Natural killer cell (primary cell): ENCODE data around the gene HOMER1. TPM values are rescaled to one million over a fixed set of nuclear protein-coding genes. Genes with fewer than 3 reads are reported as not detected.

ENCODE experiments used
- ATAC-seq, 3 donors: fragments of 150-1000 bp in 2 of 3; fragments of 200-7000 bp in 1 of 3; cut with Tn5 transposase; 1 replicate in 1 of 3; 2 replicates in 2 of 3; pipeline ENCODE4 v1.10.0; 2021; ENCODE audit warnings: mild to moderate bottlenecking in 2 of 3, moderate library complexity in 2 of 3
- DNase-seq, 2 donors: peaks; one replicate each; pipeline versions ENCODE4 v3.0.0 to v3.0.0-alpha.2; 2013 to 2021; ENCODE audit warnings: mixed read lengths in 1 of 2
- H3K27ac ChIP-seq: one replicate; pipeline ENCODE4 v1.5.1; 2013; ENCODE audit warnings: mild to moderate bottlenecking, low read length
- H3K27me3 ChIP-seq: one replicate; pipeline ENCODE4 v1.6.1; 2013; ENCODE audit warnings: low read length; ENCODE audit not compliant: control insufficient read depth, insufficient read depth
- H3K36me3 ChIP-seq: one replicate; pipeline ENCODE4 v1.6.1; 2013; ENCODE audit warnings: low read length; ENCODE audit not compliant: control insufficient read depth, insufficient read depth
- H3K4me1 ChIP-seq: one replicate; pipeline ENCODE4 v1.6.1; 2013; ENCODE audit warnings: low read length; ENCODE audit not compliant: control insufficient read depth, insufficient read depth
- H3K4me3 ChIP-seq: one replicate; pipeline ENCODE4 v1.5.1; 2013; ENCODE audit warnings: low read length
- H3K9me3 ChIP-seq: one replicate; pipeline ENCODE4 v1.6.1; 2013; ENCODE audit warnings: low read length; ENCODE audit not compliant: control insufficient read depth, insufficient read depth
- H3K27ac Mint-ChIP-seq, 2 donors: one replicate each; pipeline ENCODE4 v1.8.0; 2022; ENCODE audit warnings: mild to moderate bottlenecking in 2 of 2, mixed read lengths in 2 of 2, moderate library complexity in 1 of 2
- H3K27me3 Mint-ChIP-seq, 2 donors: one replicate each; pipeline ENCODE4 v1.8.0; 2022; ENCODE audit warnings: low read depth in 2 of 2, mixed read lengths in 2 of 2
- H3K36me3 Mint-ChIP-seq: one replicate; pipeline ENCODE4 v1.8.0; 2022; ENCODE audit warnings: mixed read lengths
- H3K4me1 Mint-ChIP-seq, 2 donors: one replicate each; pipeline ENCODE4 v1.8.0; 2022; ENCODE audit warnings: mixed read lengths in 2 of 2
- H3K4me3 Mint-ChIP-seq: one replicate; pipeline ENCODE4 v1.8.0; 2022; ENCODE audit warnings: mild to moderate bottlenecking, moderate library complexity, mixed read lengths
- H3K9me3 Mint-ChIP-seq, 2 donors: one replicate each; pipeline ENCODE4 v1.8.0; 2022; ENCODE audit warnings: mixed read lengths in 2 of 2
- WGBS: methylation state at CpG from one replicate; pipeline ENCODE4 v1.1.7; 2013; ENCODE audit warnings: missing lambda C conversion rate; ENCODE audit not compliant: insufficient coverage; 5-methylcytosine and 5-hydroxymethylcytosine counted together
- intact Hi-C: fragments of 100-400 bp; cut with micrococcal nuclease; formaldehyde crosslinking; loops from one replicate; pipeline ENCODE4 v1.14.2; 2022
- total RNA-seq, 4 donors: library from RNA; stranded (reverse); fragments of 120-200 nt in 1 of 4; gene quantifications; one replicate each; pipeline versions ENCODE4 v1.2.3 to v1.2.4, GENCODE V29; 2013 to 2022
- TF ChIP-seq, protein P1 (sequence below): fragments of 200-600 bp; IDR thresholded peaks from one replicate; pipeline ENCODE4 v1.8.0; 2022; ENCODE audit warnings: antibody characterized with exemption

HOMER1 gene
- total RNA-seq, 3 donors from 2014 or later (not counting 1 experiment from before 2014, with no cell fraction given): 3.1 to 5.4 (median 4.3) TPM

DNA sequence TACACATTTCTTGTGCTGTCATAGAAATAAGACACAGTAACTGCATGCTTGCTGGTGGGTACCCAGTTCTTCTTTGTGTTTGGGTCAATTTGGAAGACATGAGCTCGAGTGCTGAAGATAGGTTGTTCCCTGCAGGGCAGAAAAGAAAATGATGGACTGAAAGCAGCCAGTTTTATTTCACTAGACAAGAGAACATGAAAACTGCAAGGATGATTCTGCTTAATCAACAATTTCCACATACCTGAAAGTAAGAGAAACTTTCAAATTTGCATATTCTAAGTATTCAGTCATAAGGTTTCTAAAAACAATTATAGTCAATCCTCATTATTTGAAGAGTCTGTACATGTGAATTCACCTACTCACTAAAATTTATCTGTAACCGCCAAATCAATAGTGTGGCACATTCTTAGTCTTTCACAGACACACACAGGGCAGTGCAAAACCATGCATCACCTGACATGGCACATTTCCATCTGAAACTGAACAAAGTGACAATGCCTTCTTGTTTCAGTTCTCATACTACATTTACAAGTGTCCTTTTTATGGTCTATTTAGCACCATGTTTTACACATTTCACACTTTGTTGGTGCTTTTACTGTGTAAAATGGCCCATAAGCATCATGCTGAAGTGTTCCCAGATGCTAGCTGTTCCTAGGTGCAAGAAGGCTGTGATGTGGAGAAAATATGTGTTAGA, 56.9 kb downstream of the HOMER1 start:
- DNase-seq: no peak
- H3K9me3 ChIP-seq: no peaks in the 10 kb centered on the region
- TF ChIP-seq, protein P1, sequence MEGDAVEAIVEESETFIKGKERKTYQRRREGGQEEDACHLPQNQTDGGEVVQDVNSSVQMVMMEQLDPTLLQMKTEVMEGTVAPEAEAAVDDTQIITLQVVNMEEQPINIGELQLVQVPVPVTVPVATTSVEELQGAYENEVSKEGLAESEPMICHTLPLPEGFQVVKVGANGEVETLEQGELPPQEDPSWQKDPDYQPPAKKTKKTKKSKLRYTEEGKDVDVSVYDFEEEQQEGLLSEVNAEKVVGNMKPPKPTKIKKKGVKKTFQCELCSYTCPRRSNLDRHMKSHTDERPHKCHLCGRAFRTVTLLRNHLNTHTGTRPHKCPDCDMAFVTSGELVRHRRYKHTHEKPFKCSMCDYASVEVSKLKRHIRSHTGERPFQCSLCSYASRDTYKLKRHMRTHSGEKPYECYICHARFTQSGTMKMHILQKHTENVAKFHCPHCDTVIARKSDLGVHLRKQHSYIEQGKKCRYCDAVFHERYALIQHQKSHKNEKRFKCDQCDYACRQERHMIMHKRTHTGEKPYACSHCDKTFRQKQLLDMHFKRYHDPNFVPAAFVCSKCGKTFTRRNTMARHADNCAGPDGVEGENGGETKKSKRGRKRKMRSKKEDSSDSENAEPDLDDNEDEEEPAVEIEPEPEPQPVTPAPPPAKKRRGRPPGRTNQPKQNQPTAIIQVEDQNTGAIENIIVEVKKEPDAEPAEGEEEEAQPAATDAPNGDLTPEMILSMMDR: no peak
- peaks cover 2% of the 10 kb centered on the region for H3K27me3 ChIP-seq
- WGBS: 83% methylated on average over 2 of the region's 2 CpGs
- Mint-ChIP-seq H3K27ac (no peak overlapping the region), H3K27me3 (peaks cover 0 to 8% of the 10 kb centered on the region in 2 donors), H3K36me3 (no peaks in the 10 kb centered on the region), H3K9me3 (no peaks in the 10 kb centered on the region), H3K4me3 (no peak overlapping the region), H3K4me1 (no peaks in the 10 kb centered on the region)
- intact Hi-C loops: no loop called here
- no peaks in the 10 kb centered on the region for H3K36me3 ChIP-seq
- no peak for ATAC-seq
- H3K27ac ChIP-seq: no peak overlapping the region
- no peak overlapping the region for H3K4me3 ChIP-seq
- H3K4me1 ChIP-seq: no peaks in the 10 kb centered on the region

DNA sequence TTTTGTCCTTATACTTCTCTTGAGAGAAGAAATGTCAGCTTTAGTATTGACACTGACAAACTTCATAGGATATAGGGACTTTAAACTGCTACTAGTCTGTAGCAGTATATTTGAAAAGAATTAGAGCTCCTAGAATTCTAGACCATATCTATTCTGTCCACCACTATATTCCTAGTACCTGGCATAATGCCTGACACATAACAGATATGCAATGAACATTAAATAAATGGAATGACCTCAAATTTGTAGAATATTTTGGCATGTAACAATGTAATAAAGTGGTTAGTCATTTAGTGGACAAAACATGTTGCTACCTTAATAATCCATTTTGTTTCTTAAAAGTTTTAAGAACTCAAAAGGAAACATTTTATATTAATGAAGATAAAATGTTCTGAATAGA, 57.5 kb downstream of the HOMER1 start:
- Histone ChIP-seq H3K4me1 (no peaks in the 10 kb centered on the region), H3K9me3 (no peaks in the 10 kb centered on the region), H3K27me3 (peaks cover 2% of the 10 kb centered on the region), H3K4me3 (no peak overlapping the region), H3K36me3 (no peaks in the 10 kb centered on the region), H3K27ac (no peak overlapping the region)
- TF ChIP-seq, protein P1: no peak
- intact Hi-C loops: no loop called here
- ATAC-seq (no peak), DNase-seq (no peak)
- Mint-ChIP-seq H3K4me1 (no peaks in the 10 kb centered on the region), H3K27me3 (peaks cover 0 to 8% of the 10 kb centered on the region in 2 donors), H3K36me3 (no peaks in the 10 kb centered on the region), H3K4me3 (no peak overlapping the region), H3K27ac (no peak overlapping the region), H3K9me3 (no peaks in the 10 kb centered on the region)

DNA sequence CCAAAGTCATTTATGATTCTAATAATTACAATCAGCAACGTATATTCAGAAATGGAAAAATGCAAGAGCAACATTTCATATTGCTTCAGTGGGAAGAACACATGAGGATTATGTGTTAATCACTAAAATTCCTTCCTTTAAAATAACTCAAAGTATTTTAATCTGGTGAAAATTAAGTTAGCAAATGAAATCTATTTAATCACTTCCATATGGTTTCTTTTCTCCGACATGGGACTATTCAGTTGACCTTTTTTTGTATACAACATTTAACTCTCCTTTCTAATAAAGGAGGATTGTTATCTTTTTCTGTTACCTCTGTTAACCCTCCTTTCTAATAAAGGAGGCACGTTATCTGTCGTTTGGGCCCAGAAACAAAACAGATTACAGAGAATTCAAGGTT, 59.9 kb downstream of the HOMER1 start:
- DNase-seq (no peak), ATAC-seq (no peak)
- Mint-ChIP-seq H3K4me1 (no peaks in the 10 kb centered on the region), H3K27me3 (peaks cover 0 to 8% of the 10 kb centered on the region in 2 donors), H3K4me3 (no peak overlapping the region), H3K27ac (no peak overlapping the region), H3K36me3 (no peaks in the 10 kb centered on the region), H3K9me3 (no peaks in the 10 kb centered on the region)
- no peak overlapping the region for H3K4me3 ChIP-seq
- no peaks in the 10 kb centered on the region for H3K9me3 ChIP-seq
- H3K4me1 ChIP-seq: no peaks in the 10 kb centered on the region
- H3K36me3 ChIP-seq: no peaks in the 10 kb centered on the region
- intact Hi-C loops: no loop called here
- H3K27me3 ChIP-seq: peaks cover 2% of the 10 kb centered on the region
- H3K27ac ChIP-seq: no peak overlapping the region
- TF ChIP-seq, protein P1: no peak
- no CpG with 5 or more reads among the region's 4 CpGs for WGBS

DNA sequence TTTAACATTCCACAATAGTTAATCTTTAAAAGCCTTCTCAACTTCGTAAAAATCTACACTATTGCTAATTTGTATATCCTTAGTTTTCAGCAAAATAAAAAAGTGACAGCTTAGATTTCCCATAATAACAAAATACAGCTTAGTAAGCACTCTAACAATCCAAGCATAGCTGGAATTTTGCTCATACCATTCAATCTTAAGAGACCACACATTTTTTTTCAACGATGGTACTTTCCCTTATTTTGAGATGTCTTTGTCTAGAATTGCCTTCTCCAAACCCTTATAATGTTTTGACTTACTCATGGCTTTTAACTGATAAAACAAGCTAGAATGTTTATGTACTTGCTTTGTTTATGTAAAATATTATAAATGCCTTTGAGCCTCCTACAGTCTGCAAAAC, 65.6 kb downstream of the HOMER1 start:
- no peaks in the 10 kb centered on the region for H3K4me1 Mint-ChIP-seq
- intact Hi-C loops: no loop called here

More for the DNA sequence above, 65.6 kb downstream of the HOMER1 start:
- no peak for DNase-seq
- Histone ChIP-seq H3K27ac (no peak overlapping the region), H3K9me3 (no peaks in the 10 kb centered on the region), H3K27me3 (no peaks in the 10 kb centered on the region), H3K4me3 (no peak overlapping the region), H3K36me3 (no peaks in the 10 kb centered on the region), H3K4me1 (no peaks in the 10 kb centered on the region)
- peaks cover 0 to 2% of the 10 kb centered on the region in 2 donors for H3K27me3 Mint-ChIP-seq
- TF ChIP-seq, protein P1: no peak
- no peak overlapping the region for H3K27ac Mint-ChIP-seq
- no peak for ATAC-seq
- 92% methylated on average over 2 of the region's 2 CpGs for WGBS
- H3K36me3 Mint-ChIP-seq: no peaks in the 10 kb centered on the region
- no peak overlapping the region for H3K4me3 Mint-ChIP-seq
- no peaks in the 10 kb centered on the region for H3K9me3 Mint-ChIP-seq
